ENCODE results near the gene PC. TPM values are rescaled to one million over a fixed set of nuclear protein-coding genes. Genes with fewer than 3 reads are reported as not detected.

PC gene
- total and polyA plus RNA-seq, 8 donors = 7.9 to 27.4 (median 11.4) TPM

DNA sequence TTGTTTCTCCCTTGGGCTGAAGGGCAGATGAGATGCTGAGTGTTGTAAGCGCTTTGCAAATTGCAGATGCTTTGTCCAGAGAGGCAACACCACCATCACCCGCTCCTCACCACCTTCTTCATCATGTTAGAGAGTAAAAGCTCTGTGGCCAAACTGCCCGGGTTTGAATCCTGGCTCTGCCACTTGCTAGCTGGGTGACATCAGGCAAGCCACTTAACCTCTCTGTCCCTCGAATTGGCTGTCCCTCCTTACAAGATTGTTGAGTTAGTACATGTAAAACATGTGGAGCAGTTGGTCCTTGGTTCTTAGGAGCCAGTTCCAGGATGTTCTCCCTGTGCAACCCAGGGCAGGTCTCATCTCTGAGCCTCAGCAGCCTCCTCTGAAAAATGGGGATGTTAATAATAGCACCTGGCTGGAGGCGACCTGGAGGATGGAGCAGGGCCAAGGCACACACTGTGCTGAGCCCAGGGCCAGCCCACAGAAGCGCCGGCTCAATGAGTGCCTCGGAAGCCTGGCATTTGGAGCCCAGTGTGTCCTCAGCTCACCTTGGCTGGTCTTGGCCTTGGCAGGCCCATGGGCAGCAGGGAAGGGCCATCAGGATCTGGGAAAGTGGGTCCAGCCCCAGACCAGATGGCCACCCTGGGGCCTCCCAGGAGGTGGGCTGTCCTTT is 27.5 kb upstream of the PC start:
- Histone ChIP-seq H3K27ac (no peak overlapping the region), H3K36me3 (no peaks in the 10 kb centered on the region), H3K4me3 (no peak overlapping the region), H3K9me3 (no peaks in the 10 kb centered on the region), H3K4me1 (peaks cover 5 to 13% of the 10 kb centered on the region in 2 donors), H3K27me3 (no peaks in the 10 kb centered on the region)
- peak; percentile 26 for ATAC-seq
- TF ChIP-seq, protein P1, sequence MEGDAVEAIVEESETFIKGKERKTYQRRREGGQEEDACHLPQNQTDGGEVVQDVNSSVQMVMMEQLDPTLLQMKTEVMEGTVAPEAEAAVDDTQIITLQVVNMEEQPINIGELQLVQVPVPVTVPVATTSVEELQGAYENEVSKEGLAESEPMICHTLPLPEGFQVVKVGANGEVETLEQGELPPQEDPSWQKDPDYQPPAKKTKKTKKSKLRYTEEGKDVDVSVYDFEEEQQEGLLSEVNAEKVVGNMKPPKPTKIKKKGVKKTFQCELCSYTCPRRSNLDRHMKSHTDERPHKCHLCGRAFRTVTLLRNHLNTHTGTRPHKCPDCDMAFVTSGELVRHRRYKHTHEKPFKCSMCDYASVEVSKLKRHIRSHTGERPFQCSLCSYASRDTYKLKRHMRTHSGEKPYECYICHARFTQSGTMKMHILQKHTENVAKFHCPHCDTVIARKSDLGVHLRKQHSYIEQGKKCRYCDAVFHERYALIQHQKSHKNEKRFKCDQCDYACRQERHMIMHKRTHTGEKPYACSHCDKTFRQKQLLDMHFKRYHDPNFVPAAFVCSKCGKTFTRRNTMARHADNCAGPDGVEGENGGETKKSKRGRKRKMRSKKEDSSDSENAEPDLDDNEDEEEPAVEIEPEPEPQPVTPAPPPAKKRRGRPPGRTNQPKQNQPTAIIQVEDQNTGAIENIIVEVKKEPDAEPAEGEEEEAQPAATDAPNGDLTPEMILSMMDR (IDR thresholded peaks at IDR 0.05) = no peak
- no peak for DNase-seq
- intact Hi-C loops (cut with DNase I) = no loop called here

DNA sequence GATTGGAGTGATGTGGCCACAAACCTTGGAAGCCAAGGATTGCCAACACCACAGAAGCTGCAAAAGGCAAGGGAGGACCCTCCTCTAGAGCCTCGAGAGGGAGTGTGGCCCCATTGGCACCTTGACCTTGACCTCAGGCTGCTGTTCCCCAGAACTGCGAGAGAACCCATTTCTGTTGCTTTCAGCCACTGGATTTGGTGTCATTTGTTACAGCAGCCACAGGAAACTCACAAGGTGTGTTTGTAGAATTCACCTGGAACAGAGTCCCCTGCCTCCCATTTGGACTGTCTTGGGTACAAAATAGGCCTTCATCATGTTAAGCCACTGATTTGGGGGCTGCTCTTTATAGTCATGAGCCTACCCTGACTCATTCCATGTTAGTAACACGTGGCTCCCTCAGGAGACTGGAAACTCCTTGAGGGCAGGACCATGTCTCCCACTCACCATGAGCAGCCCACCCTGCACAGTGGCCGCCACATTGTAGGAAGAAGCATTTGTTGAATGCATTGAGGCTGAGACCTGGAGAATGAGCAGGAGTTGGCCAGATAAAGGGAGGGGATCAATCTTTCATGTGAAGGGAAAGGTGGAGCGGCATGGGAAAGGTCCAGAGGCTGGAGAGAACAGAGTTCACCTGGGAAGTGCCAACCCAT is 25.2 kb upstream of the PC start:
- no peak for DNase-seq
- TF ChIP-seq, protein P1 (IDR thresholded peaks at IDR 0.05) = no peak
- intact Hi-C loops (cut with DNase I) = no loop called here

DNA sequence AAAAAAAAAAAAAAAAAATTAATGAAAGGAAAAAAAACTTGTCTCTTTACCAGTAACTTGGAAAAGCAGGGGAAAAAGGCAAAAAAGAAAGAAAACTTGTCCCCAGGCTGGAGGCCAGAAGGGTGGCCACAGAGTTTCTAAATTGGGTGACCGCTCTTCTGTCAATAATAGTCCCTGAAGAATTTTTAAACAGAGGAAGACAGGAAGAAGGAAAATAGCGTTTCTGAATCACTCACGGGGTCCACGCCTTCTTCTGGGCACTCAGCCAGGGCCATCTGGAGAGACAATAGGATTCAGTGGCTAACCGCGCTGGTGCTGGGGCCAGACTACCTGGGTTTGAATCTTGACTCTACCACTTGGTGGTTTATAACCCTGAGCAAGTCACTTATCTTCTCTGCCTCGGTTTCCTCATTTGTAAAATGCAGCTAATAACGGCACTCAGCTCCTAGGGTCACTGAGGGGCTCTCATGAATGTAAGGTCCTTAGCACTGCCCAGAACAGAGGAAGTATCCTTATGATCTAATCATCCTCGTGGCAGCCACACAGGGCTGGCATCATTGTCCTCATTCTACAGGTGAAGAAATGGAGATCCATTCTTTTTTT is 23.9 kb upstream of the PC start:
- no peaks in the 10 kb centered on the region for H3K27me3 ChIP-seq
- TF ChIP-seq, protein P1 (IDR thresholded peaks at IDR 0.05) = no peak
- peak; percentile 45 to 86 (median 78) for DNase-seq
- ATAC-seq = peak; percentile 74
- H3K4me1 ChIP-seq = peaks cover 5 to 13% of the 10 kb centered on the region in 2 donors
- peak overlapping the region in 1 of 2 donors; percentile 4 for H3K27ac ChIP-seq
- H3K36me3 ChIP-seq = no peaks in the 10 kb centered on the region
- intact Hi-C loops (cut with DNase I) = no loop called here
- peaks cover 0 to 14% of the 10 kb centered on the region in 2 donors for H3K9me3 ChIP-seq
- no peak overlapping the region for H3K4me3 ChIP-seq

More for the DNA sequence above, 25.2 kb upstream of the PC start:
- no peaks in the 10 kb centered on the region for H3K36me3 ChIP-seq
- peaks cover 5 to 13% of the 10 kb centered on the region in 2 donors for H3K4me1 ChIP-seq
- no peak overlapping the region for H3K4me3 ChIP-seq
- peaks cover 0 to 14% of the 10 kb centered on the region in 2 donors for H3K9me3 ChIP-seq
- ATAC-seq = no peak
- no peak overlapping the region for H3K27ac ChIP-seq
- H3K27me3 ChIP-seq = no peaks in the 10 kb centered on the region

DNA sequence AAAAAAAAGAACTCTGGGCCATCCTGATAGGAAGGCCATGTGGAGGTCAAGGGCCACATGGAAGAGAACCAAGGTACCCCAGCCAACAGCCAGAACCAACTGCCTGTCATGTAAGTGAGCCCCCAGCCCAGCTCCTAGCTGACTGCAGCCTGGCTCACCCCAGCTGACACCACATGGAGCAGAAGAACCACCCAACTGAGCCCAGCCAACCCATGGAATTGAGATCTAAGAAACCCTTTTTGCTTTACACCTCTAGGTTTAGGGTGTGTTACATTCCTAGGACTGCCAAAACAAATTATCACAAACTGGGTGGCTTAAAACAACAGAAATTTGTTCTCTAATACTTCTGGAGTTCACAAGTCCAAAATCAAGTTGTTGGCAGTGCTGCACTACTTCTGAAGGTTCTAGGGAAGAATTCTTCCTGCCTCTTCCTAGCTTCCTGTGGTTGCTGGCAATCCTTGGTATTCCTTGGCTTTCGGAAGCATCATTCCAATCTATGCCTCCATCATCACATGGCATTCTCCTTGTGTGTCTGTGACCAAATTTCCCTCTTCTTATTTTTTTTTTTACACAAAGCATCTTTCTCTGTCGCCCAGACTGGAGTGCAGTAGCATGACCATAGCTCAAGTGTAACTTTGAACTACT is 21.3 kb upstream of the PC start:
- intact Hi-C loops (cut with DNase I) = no loop called here
- no peak overlapping the region for H3K4me3 ChIP-seq
- peaks cover 5 to 13% of the 10 kb centered on the region in 2 donors for H3K4me1 ChIP-seq
- no peaks in the 10 kb centered on the region for H3K36me3 ChIP-seq
- ATAC-seq (no peak), DNase-seq (no peak)
- H3K27ac ChIP-seq = no peak overlapping the region
- H3K9me3 ChIP-seq = peaks cover 0 to 14% of the 10 kb centered on the region in 2 donors
- peaks cover 0 to 13% of the 10 kb centered on the region in 2 donors for H3K27me3 ChIP-seq
- TF ChIP-seq, protein P1 (IDR thresholded peaks at IDR 0.05) = no peak

DNA sequence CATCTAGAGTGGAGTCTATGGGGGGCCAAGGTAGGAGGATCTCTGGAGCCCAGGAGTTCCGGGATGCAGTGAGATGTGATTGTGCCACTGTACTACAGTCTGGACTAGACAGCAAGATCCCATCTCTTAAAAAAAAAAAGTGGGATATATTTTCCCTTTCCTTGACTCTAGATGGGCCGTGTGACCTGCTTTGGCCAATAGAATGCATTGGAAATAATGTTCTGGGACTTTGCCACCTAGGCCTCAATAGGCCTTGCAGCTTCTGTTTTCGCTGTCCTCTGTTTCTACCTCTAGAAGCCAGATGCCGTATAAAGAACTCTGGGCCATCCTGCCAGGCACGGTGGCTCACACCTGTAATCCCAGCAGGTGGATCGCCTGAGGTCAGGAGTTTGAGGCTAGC is 20.5 kb upstream of the PC start:
- H3K4me3 ChIP-seq = no peak overlapping the region

More for the DNA sequence above, 20.5 kb upstream of the PC start:
- ATAC-seq (no peak), DNase-seq (no peak)
- Histone ChIP-seq H3K4me1 (peaks cover 5 to 13% of the 10 kb centered on the region in 2 donors), H3K27ac (no peak overlapping the region), H3K36me3 (no peaks in the 10 kb centered on the region), H3K9me3 (peaks cover 0 to 14% of the 10 kb centered on the region in 2 donors), H3K27me3 (peaks cover 0 to 13% of the 10 kb centered on the region in 2 donors)
- TF ChIP-seq, protein P1 (IDR thresholded peaks at IDR 0.05) = no peak
- intact Hi-C loops (cut with DNase I) = no loop called here
